OCI-LY7 (cell line): ENCODE measurements around the gene MAP3K21. TPM values are rescaled to one million over a fixed set of nuclear protein-coding genes. Genes with fewer than 3 reads are reported as not detected.

Source experiments
- BruUV-seq: library from RNA; stranded (reverse); fragments of 400-500 nt; replicated peaks from 2 replicates; lab custom pipeline; 2021; lab: Mats Ljungman, UMichigan
- CTCF ChIA-PET: fragments of 300-600 bp; sonication (Branson Sonifier 250); formaldehyde crosslinking; loops from one replicate; lab custom pipeline; 2022; ENCODE audit warnings: antibody characterized with exemption; ENCODE audit not compliant: unreplicated experiment; lab: Charles Lee
- POLR2A ChIA-PET: fragments of 300-600 bp; sonication (Branson Sonifier 250); formaldehyde crosslinking; loops from one replicate; lab custom pipeline; 2022; ENCODE audit warnings: antibody characterized with exemption; lab: Charles Lee
- DNase-seq: peaks from one replicate; pipeline ENCODE4 v3.0.0-alpha.2; 2015; ENCODE audit warnings: low spot score
- H2AFZ ChIP-seq: fragments of 200-600 bp; sonication (generic), shearing (Covaris generic); 2 replicates; pipeline ENCODE4 v1.6.1; 2014; ENCODE audit warnings: mild to moderate bottlenecking, antibody characterized with exemption, low read length, moderate library complexity
- H3K27ac ChIP-seq: fragments of 200-600 bp; sonication (generic); 2 replicates; pipeline ENCODE4 v1.5.1; 2014; ENCODE audit warnings: mixed run types, low read depth, mild to moderate bottlenecking, moderate library complexity, low read length, inconsistent platforms; ENCODE audit not compliant: poor library complexity, severe bottlenecking
- H3K36me3 ChIP-seq: fragments of 200-600 bp; sonication (generic); 2 replicates; pipeline ENCODE4 v1.6.1; 2014; ENCODE audit warnings: mild to moderate bottlenecking, antibody characterized with exemption, low read length, moderate library complexity, mixed read lengths; ENCODE audit not compliant: insufficient read depth
- H3K4me1 ChIP-seq: fragments of 200-600 bp; sonication (generic); 2 replicates; pipeline ENCODE4 v1.5.1; 2014; ENCODE audit warnings: mild to moderate bottlenecking, low read length; ENCODE audit not compliant: insufficient read depth, poor library complexity, severe bottlenecking
- H3K4me2 ChIP-seq: fragments of 200-600 bp; sonication (generic); 2 replicates; pipeline ENCODE4 v1.6.1; 2014; ENCODE audit warnings: mild to moderate bottlenecking, low read length
- H3K4me3 ChIP-seq: fragments of 200-600 bp; sonication (generic); 2 replicates; pipeline ENCODE4 v1.5.1; 2014; ENCODE audit warnings: mild to moderate bottlenecking, low read depth, low read length; ENCODE audit not compliant: poor library complexity, severe bottlenecking
- H3K79me2 ChIP-seq: fragments of 200-600 bp; sonication (generic); 2 replicates; pipeline ENCODE4 v1.6.1; 2016; ENCODE audit warnings: low read depth, mild to moderate bottlenecking, low read length, moderate library complexity, mixed read lengths; ENCODE audit not compliant: insufficient read depth
- H3K9me2 ChIP-seq: fragments of 200-600 bp; sonication (generic); 2 replicates; pipeline ENCODE4 v1.6.1; 2016; ENCODE audit warnings: mild to moderate bottlenecking, low read length, mixed read lengths; ENCODE audit not compliant: insufficient read depth
- H3K9me3 ChIP-seq: fragments of 200-600 bp; sonication (generic); 2 replicates; pipeline ENCODE4 v1.6.1; 2014; ENCODE audit warnings: mild to moderate bottlenecking, mixed run types, low read length, mixed read lengths
- H4K20me1 ChIP-seq: fragments of 200-600 bp; sonication (generic); 2 replicates; pipeline ENCODE4 v1.6.1; 2014; ENCODE audit warnings: mild to moderate bottlenecking, antibody characterized with exemption, low read length, moderate library complexity, mixed read lengths; ENCODE audit not compliant: insufficient read depth
- CTCF ChIP-seq: fragments of 200-600 bp; sonication (generic); conservative IDR thresholded peaks from 2 replicates; pipeline ENCODE4 v1.5.1; 2014; ENCODE audit warnings: mild to moderate bottlenecking, antibody characterized with exemption, low read length, moderate library complexity, mixed read lengths
- EZH2phosphoT487 ChIP-seq: fragments of 200-600 bp; sonication (generic); IDR thresholded peaks from 2 replicates; pipeline ENCODE4 v1.6.1; 2018; ENCODE audit warnings: low read depth, borderline replicate concordance, mild to moderate bottlenecking, mixed run types, antibody characterized with exemption, low read length, moderate library complexity, mixed read lengths
- intact Hi-C: fragments of 100-400 bp; cut with micrococcal nuclease; formaldehyde crosslinking; loops from one replicate; pipeline ENCODE4 v1.10.0; 2022; ENCODE audit not compliant: unreplicated experiment
- total RNA-seq, 2 experiments: library from RNA; depleted of rRNA in 1 of 2; stranded (reverse); fragments of >200 nt in 1 of 2; shearing (Covaris generic) in 1 of 2; gene quantifications; 2 replicates each; pipeline ENCODE4 v1.2.3, GENCODE V29; 2014 to 2022

The MAP3K21 gene
- total RNA-seq, 2 experiments from 2014 or later, result 1.3 to 1.8 TPM

GRCh38 chr1:233289676-233290075 lies 37.8 kb upstream of the MAP3K21 start:
- peaks cover 13% of the 10 kb centered on the region; the same call in 1 of the 2 replicates for H4K20me1 ChIP-seq
- no peak overlapping the region for H3K4me3 ChIP-seq
- no peak overlapping the region for H3K27ac ChIP-seq
- no peak for DNase-seq
- peaks cover 16% of the 10 kb centered on the region for H3K4me1 ChIP-seq
- ChIA-PET POLR2A (no interaction called here), CTCF (no interaction called here)
- peaks cover 23% of the 10 kb centered on the region for H3K79me2 ChIP-seq
- BruUV-seq, result no TSS peak
- no peaks in the 10 kb centered on the region for H3K9me2 ChIP-seq
- no peak overlapping the region for H3K4me2 ChIP-seq
- peaks cover 24% of the 10 kb centered on the region for H3K36me3 ChIP-seq
- H3K9me3 ChIP-seq, result no peaks in the 10 kb centered on the region
- H2AFZ ChIP-seq, result no peak overlapping the region
- no peak for TF ChIP-seq CTCF
- intact Hi-C loops, result no loop called here

GRCh38 chr1:233290396-233291034 lies 37.0 kb upstream of the MAP3K21 start:
- Histone ChIP-seq H3K4me2 (no peak overlapping the region), H3K36me3 (peaks cover 24% of the 10 kb centered on the region), H4K20me1 (peaks cover 13% of the 10 kb centered on the region; the same call in 1 of the 2 replicates), H3K27ac (no peak overlapping the region), H3K79me2 (peaks cover 28% of the 10 kb centered on the region), H3K4me1 (peaks cover 18% of the 10 kb centered on the region), H3K9me3 (no peaks in the 10 kb centered on the region), H3K4me3 (no peak overlapping the region), H2AFZ (no peak overlapping the region), H3K9me2 (no peaks in the 10 kb centered on the region)
- CTCF ChIA-PET, result no interaction called here
- TF ChIP-seq CTCF (no peak), EZH2phosphoT487 (no peak)
- no TSS peak for BruUV-seq
- POLR2A ChIA-PET, result interaction anchor here (0.5 to 0.7 kb wide), 2 partner anchors 627 to 1044 kb away, joined by 3 to 4 read pairs; no protein-coding TSS in a partner anchor
- intact Hi-C loops, result no loop called here
- no peak for DNase-seq
